ENCODE measurements around the gene PTPRM.
"Not testable (repeated sequence)": the region's sequence is repeated elsewhere in the genome, so short reads cannot be mapped to it uniquely, and the experiment has no call there.

The PTPRM gene

DNA sequence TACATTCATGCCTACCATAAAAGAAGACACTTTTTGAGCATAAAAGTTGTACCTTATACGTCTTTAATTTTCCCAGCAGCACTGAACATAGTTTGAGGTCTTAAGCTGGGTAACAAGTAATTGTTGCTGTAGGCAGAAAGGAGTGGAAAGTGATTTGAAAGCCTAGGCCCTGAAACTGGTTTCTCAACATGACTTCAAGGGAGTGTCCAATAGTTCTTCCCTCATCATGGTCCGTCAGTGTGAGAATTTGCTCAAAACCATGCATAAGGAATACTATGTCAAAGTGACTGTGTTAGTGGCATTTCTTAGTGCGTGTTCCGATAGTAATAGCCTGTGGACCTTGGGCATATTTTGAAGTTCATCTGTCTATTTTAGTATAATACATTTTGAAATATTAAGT lies 463.1 kb downstream of the PTPRM start:
- DNase-seq, result no peak

DNA sequence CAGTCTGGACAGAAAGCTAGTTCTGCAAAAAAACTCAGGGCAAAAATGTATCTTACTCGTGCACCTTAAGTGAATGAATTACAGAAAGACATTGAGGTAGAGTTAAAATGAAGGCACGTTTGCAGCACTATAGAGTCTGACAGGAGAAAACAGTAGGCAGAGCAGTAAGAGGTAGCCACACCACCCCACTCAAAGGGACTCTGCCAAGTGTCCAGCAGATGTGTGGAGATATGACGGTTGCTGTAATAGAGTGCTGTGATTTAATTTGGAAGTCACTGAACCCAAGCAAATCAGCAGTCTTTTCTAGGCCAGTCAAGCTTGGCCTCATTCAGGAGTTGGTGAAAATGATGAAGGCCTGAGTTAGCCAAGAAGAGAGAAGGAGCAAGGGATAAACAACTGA lies 464.4 kb downstream of the PTPRM start:
- DNase-seq, result no peak

DNA sequence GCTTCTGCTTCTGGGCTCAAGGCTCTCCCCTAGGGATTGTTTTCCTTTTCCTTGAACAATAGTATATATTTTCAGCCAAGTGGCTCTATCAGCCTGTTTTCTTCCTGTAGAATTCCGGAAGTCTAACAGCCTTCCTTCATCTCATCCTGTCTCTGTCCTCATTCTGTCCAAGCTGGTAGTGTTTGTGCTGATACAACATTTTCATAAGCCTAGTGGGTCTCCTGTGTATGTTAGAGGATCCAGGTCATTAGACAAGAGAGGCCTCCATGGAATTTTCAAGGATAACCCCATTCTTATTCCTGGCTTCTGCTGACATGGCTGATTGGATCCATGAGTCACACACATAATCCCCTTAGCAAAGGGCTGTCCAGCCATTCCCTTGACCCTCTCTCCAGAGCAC lies 467.6 kb downstream of the PTPRM start:
- DNase-seq, result no peak

DNA sequence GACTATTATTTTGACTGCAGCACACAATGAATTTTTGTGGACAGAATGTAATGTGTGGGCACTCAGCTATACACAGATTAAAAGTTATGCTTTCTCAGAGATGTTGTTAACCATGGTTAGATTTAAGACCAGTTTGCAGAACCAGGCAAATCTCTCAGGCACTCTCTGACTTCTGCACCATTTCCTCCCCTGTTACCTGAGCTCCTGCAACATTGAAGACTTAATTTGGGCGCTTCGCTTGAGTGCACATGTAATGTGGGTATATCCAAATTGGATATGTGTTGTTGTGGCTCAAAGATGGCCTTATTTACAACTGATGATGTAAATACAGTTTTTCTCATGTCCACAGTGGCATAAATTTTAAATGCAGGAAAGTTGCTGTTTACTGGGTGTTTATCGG lies 469.4 kb downstream of the PTPRM start:
- DNase-seq, result no peak

DNA sequence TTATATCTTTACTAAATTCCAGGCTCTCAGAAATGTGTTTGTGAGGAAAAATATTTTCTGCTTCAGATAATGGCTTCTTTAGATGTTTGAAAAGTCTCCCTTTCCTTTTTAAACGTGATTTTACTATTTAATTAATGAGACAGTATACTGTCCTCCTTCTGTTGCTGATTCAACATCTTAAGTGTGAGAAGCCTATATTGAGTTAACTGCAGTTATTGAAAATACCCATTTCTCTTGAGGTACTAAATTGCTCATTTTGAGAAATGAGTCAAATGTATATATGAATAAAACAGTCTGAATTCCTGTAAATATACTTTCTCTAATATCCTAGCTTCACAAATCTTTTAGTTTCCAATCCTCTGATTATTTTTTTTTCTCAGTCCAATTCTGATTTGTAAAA lies 470.2 kb downstream of the PTPRM start:
- no peak for DNase-seq

DNA sequence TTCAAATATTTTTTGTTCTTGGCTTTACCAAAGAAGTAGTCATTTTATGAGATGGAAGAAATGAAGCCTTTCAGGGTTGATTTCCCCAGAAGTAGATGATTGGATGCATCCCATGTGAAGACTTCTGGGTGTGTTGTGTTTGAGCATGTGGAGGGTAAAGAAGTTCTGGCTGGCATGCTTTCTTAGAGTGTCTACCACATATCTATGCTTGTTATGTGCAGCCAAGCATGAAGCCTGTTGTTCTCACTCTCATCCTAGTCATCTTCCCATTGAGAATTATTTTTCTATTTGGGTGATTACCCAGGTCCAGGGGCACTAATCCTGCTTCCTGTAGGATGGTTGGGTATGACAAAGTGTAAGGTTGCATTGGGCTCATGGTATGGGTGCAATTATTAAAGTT lies 472.9 kb downstream of the PTPRM start:
- no peak for DNase-seq

DNA sequence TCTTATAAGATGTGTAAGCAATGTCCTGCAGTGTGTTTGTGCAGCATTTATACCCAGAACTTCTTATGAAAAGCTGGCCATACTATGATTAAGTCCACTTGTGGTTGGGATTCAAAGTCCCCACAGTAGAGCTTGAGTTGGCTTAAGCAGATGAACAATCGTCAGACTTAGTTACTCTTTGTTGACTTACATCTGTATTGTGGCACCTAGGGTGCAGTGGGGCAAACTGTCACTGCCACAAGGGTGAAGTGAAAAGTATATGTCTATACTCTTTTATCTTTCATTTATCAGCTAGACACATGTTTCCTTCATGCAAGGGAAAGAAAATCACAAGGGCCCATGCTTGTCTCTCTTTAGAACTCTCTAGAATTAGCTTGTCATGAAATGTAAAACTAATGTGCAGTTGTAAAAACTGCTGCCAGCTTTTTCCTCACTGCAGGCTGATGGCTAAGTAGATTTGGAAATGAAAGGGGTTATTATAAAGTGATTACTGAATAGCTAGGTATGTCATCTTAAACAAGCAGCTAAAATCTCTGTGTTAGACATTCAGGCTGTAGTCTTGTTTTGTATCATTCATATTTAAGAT lies 474.5 kb downstream of the PTPRM start:
- no peak for DNase-seq

DNA sequence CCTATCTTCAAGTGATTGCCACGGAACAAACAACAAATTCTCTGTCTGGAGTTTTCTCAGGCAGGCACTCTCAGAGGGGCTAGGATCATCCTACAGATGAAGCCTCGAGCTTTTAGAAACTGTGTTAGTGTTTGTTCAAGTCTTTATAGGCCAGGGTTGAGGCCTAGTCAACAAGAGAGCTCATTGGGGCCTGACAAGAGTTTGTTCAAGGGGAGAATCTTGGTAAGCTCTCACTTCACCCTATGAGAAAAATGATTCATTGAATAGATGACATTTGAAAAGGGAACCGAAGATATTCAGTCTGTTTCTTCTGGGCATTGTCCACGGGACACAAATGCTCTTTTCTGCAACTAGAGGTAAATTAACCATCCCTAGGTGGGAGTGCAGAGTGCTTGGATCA lies 476.9 kb downstream of the PTPRM start:
- DNase-seq, result no peak

DNA sequence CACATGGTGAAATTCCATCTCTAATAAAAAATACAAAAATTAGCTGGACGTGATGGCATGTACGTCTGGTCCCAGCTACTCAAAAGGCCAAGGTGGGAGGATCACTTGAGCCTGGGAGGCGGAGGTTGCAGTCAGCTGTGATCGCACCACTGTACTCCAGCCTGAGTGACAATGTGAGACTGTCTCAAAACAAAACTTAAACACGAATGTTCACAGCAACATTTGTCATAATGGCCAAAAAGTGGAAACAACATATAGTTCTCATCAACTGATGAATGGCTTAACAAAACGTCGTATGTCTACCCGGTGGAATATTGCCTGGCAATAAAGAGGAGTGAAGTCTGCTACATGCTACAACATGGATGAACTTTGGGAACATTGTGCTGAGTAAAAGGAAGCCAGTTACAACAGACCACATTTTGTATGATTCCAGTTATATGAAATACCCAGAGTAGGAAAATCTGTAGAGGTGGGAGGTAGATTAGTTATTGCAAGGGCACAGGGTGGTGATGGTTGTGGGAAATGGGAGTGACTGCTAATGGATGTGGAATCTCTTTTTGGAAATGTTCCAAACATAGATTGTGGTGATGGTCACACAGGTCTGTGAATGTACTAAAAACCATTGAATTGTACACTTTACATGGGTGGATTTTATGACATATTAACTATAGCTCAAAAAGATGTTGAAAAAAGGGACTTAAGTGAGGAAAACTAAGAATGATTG lies 478.2 kb downstream of the PTPRM start:
- no peak for DNase-seq

DNA sequence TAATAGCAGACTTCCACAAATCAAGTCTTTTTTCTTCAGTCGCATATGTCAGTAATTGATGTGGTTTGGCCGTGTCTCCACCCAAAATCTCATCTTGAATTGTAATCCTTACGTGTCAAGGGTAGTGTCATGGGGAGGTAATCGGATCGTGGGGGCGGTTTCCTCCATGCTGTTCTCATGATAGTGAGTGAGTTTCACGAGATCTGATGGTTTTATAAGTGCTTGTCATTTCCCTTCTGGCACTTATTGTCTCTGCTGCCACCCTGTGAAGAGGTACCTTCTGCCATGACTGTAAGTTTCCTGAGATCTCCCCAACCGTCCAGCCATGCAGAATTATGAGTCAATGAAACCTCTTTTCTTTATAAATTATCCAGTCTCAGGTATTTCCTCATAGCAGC lies 478.8 kb downstream of the PTPRM start:
- no peak for DNase-seq

DNA sequence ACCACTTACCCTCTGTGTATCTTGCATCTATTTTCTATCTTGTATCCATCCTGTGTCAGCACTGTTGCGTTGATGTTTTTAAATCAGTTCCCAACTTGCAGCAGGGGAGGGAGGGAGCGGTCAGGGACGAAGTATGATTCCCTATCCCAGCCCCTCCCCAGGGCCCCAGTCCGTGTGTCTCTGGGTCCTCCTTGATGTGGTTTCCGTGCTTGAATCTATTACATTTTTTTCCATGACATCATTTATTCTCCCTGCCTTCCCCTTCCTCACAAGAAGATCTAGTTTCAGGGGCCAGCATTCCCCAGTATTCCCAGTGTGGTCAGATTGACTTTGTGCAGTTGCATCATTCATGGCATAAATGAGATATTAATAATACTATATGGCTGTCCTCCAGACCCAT lies 479.3 kb downstream of the PTPRM start:
- no peak for DNase-seq

DNA sequence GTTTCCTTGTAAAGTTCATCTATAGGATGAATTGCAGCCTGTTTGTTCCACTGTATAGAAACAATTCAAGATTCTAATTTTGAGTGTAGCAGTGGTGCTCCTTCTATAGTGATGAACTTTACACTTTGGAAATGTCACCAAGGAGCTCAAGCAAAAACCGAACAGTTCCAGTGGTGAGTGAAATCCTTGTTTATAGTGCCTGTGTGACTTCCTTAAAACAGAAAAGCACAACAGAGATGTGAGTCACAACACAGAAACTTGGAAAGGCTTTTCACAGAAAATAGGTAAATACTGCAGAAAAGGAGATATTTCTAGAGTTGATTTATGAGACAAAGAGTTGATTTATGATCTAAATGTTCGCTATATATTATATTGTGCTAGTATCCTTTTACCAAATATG lies 482.0 kb downstream of the PTPRM start:
- DNase-seq, result no peak

DNA sequence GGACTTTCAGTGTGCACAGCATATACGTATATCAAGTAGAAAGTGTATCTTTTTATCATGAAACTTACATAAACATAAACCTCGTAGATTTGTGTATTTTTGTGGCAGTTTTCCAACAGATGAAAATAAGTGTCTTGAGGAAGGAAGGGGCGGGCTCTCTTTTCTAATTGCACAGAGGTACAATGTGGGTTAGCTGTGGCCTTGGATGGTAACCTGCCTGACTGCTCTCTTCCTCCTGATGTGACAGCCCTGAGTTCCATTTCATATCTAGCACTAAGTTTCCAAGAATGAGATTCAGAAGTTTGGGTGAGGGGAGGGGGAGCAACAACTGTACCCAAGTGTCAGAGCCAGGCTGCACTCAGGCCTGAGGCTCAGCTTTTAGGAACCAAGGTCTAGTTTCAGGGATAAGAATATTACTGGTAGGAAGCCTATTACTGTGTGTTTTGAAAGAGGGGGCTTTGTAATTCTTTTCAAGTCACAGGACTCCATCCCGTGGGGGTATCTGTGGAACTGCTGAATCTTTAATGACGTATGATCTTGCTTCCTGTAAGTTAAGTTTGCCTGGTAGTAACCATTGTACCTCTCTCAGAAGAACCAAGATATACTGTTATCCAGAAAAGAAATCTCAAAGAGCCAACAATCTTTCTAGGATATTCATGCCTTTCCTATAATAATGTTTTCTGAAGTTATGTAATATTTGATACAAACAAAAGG lies 483.7 kb downstream of the PTPRM start:
- no peak for DNase-seq

DNA sequence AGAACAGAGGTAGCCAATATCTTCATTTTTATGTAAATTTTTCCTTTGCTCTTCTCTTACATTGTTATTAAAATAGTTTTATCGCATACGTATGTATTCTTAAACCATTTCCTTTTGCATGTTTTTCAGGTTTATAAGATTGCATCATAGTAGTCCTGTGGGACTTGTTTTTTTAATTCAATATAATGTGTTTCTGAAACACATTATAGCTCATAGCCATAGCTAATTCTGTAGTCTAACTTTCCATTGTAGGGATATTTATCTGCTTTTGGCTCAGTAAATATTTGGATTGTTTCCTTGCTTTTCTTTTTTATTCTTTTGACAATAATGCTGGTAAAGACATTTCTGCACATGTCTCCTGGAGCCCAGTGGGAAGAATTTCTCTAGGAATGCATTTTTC lies 484.3 kb downstream of the PTPRM start:
- DNase-seq, result no peak

DNA sequence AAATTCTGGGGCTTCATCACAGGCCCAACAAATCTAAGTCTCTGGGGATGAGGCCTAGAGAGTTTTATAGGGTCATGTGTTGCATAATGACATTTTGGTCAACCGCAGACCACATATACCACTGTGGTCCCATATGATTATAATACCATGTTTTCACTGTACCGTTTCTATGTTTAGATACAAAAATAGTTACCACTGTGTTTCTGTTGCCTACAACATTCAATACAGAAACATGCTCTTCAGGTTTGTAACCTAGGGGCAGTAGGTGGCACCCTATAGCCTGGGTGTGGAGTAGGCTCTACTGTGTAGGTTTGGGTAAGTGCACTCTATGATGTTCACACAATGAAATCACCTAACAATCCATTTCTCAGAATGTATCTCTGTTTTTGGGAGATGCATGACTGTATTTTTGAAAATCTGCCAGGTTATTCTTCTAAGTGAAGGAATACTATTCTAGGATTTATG lies 485.2 kb downstream of the PTPRM start:
- peak; percentile 64 for DNase-seq

DNA sequence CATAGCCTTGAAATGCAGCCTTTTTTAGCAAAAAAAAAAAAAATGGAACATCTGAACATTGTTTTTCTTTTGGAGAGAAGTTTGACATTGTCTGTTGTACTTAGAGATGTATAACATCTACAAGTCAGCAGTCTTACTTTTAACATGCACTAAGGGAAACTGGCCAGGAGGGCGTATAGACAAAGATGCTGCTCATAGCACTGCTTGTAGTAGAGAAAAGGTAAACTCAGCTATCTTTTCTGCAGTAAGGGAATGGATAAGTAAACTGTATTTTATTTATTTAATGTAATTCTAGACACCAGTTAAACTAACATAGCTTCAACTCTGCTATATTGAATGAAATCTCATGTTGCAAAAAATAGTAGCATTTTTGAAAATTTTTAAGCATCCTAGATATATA lies 489.6 kb downstream of the PTPRM start:
- no peak for DNase-seq

DNA sequence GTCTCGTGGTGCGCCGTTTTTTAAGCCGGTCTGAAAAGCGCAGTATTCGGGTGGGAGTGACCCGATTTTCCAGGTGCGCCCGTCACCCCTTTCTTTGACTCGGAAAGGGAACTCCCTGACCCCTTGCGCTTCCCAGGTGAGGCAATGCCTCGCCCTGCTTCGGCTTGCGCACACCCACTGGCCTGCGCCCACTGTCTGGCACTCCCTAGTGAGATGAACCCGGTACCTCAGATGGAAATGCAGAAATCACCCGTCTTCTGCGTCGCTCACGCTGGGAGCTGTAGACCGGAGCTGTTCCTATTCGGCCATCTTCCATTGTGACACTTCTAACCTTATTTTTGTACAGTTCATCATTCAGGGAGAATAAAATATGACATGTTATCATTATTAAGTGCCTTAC lies 496.0 kb downstream of the PTPRM start:
- DNase-seq, result not testable (repeated sequence)

DNA sequence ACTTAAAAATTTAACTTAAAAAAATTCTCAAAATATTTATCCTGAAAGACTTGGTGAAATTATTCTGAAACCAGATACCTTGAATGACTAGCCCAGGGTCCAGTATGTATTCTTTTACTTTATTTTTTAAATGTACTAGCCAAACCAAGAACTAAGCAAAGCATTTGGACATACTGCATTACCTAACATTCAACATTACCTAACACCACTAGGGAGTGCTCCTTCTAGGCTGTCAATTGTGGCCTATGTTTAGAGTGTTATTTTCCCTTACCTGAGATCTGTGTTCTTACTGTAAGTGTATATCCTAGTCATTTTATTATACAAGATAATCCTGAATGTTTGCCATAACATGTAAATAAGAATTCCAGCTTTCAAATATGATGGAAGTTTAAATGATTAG lies 496.6 kb downstream of the PTPRM start:
- no peak for DNase-seq

DNA sequence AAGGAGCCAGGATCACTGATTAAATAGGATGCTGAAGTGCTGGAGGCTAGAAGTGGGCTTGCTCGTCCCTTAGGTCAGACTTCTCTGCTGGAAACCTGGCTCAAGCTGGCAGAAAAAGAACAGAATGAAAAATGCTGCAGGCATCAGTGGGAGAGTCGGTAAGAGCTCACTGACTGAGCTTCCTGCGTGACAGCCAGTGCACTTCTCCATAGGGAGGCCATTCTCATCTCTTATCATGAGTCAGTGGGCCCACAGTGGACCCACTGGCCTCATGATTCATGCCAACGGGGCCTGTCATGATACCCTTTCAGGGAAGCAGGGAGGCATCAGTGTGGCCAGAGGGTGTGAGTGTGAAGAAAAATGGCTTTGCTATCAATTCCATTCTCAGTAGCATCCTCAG lies 498.2 kb downstream of the PTPRM start:
- no peak for DNase-seq

DNA sequence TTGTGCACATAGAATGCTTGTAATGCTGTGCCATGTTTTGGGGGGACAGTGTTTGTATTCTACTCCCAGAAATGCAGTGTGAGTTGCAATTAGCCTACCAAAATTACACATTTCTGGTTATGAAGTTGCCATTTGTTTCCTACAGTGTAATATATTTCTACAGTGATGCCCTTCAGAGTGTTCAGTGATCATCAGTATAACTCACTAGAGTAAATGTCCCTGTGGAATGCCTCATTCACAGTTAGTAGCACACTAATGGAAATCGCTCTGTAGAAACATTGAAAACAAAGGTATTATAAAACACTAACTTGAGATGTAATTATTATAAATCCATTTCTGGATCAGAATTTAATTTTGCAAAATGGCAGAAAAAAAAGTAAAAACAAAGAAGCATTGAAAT lies 498.7 kb downstream of the PTPRM start:
- DNase-seq, result no peak

DNA sequence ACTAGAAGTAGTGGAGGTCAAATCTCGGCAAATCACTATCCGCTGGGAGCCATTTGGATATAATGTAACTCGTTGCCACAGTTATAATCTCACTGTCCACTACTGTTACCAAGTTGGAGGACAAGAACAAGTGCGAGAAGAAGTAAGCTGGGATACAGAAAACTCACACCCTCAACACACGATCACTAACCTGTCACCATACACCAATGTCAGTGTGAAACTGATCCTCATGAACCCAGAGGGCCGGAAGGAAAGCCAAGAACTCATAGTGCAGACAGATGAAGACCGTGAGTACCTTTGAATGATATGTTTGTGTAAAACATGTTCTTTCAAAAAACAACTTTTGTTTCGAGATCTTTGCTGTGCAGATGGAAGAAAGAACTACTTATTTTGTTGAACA lies 502.6 kb downstream of the PTPRM start:
- DNase-seq, result no peak

DNA sequence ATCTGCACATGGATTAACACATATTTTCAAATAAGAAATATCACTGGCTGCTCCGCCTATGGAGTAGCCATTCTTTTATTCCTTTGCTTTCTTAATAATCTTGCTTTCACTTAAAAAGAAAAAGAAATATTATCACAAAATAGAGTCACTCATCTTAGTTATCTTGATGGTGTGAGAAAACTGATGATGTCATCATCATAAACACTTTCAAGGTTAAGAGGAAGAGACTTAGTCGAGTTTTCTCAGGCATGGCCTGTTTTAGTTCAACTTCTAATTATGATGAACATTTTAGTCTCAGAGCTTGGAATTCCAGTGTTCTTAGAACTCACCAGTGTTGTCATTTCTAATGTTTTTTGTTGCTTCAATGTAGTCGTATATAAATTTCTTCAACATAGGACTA lies 506.1 kb downstream of the PTPRM start:
- DNase-seq, result no peak

DNA sequence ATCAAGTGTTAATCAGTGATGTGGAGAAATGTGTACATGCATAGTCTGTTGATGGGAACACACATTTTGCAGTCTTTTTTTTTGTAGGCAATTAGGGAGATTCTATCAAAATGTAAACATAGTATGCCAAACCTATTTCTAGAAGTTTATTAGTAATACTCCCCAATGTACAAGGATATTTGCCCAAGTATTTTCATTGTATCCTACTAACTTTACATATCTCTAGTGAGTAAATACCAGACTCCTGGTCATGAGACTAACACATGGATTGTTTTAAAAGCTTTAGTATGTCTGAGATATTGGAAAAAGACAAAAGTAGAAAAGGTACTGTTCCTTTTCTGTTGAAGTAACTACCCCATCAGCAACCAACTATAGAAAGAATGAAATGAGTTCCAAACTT lies 513.0 kb downstream of the PTPRM start:
- DNase-seq, result no peak

DNA sequence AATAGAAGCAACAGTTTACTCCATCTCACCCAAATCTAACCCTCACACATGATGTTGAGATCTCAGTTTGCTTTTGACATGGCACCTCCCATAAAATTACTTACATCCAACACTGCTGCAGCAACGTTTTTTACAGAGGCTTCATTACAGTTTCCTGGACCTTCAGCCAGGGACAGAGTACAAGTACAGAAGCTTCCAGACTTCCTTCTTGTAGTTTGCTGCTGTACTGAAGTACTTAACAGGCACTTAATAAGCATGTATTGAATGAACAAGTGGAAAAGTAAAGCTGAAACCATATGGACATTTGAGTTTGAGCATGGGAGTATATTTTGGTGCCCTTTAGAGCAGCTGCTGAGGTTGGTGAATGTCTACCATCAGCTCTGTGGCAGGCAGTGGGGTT lies 514.2 kb downstream of the PTPRM start:
- DNase-seq, result no peak
